GM12878 (cell line): ENCODE results near the gene CLIP1.
"Not testable (repeated sequence)": the region's sequence is repeated elsewhere in the genome, so short reads cannot be mapped to it uniquely, and the experiment has no call there.

Source experiments
- CHD2 ChIP-seq: IDR thresholded peaks from 2 replicates; pipeline ENCODE4 v1.6.1; 2011; ENCODE audit warnings: low read depth, low read length, improper control_type of control experiment, borderline replicate concordance
- HCFC1 ChIP-seq: fragments of 150-350 bp; IDR thresholded peaks from 2 replicates; pipeline ENCODE4 v1.6.1; 2014; ENCODE audit warnings: low read length
- HDAC6 ChIP-seq: fragments of 200-600 bp; sonication (generic); IDR thresholded peaks from one replicate; pipeline ENCODE4 v1.8.0; 2017; ENCODE audit warnings: antibody characterized with exemption; ENCODE audit not compliant: unreplicated experiment

- TF ChIP-seq HCFC1, HDAC6, CHD2: not testable (repeated sequence)
Observed at GRCh38 chr12:122397981-122398380, 24.5 kb downstream of the CLIP1 start.
